Uterus (tissue), 2 donors: Measurements from ENCODE around the gene MAP3K5.

ENCODE experiments used
- POLR2A ChIP-seq, 2 donors: fragments of 450-650 bp; IDR thresholded peaks; one replicate each; pipeline ENCODE4 v1.6.1; 2016; ENCODE audit warnings: antibody characterized with exemption in 2 of 2, mild to moderate bottlenecking in 1 of 2, moderate library complexity in 1 of 2
- TF ChIP-seq, protein P1 (sequence below), 4 experiments: fragments of 200-600 bp in 2 of 4; fragments of 450-650 bp in 2 of 4; sonication (generic) in 2 of 4; IDR thresholded peaks; one replicate each; pipeline ENCODE4 v1.5.1; 2016 to 2019; ENCODE audit warnings: antibody characterized with exemption in 4 of 4, mild to moderate bottlenecking in 2 of 4, moderate library complexity in 1 of 4

DNA sequence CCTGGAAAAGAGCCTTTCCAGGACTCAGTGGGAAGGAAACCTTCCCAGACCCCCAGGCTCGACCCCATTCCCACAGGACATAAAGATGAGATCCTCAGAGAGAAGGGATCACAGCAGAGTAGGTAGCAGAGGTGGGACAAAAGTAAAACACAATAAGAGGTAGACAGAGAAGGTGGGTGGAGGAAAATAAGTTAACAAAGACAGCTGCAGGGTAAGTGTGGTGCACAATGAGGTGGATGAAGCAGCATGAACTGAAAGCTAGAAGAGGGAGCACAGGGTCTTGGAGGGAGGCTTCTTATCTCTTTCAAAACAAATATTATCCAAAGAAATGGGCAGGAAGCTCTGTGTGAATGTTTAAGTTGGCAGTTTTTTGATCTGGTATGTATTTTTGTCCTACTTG is 228.1 kb downstream of the MAP3K5 start:
- TF ChIP-seq, protein P1, sequence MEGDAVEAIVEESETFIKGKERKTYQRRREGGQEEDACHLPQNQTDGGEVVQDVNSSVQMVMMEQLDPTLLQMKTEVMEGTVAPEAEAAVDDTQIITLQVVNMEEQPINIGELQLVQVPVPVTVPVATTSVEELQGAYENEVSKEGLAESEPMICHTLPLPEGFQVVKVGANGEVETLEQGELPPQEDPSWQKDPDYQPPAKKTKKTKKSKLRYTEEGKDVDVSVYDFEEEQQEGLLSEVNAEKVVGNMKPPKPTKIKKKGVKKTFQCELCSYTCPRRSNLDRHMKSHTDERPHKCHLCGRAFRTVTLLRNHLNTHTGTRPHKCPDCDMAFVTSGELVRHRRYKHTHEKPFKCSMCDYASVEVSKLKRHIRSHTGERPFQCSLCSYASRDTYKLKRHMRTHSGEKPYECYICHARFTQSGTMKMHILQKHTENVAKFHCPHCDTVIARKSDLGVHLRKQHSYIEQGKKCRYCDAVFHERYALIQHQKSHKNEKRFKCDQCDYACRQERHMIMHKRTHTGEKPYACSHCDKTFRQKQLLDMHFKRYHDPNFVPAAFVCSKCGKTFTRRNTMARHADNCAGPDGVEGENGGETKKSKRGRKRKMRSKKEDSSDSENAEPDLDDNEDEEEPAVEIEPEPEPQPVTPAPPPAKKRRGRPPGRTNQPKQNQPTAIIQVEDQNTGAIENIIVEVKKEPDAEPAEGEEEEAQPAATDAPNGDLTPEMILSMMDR (IDR thresholded peaks at IDR 0.05): no peak
- TF ChIP-seq POLR2A (IDR thresholded peaks at IDR 0.05): no peak
